Measurements from ENCODE around the gene YBX3.
"Not testable (repeated sequence)": the region's sequence is repeated elsewhere in the genome, so short reads cannot be mapped to it uniquely, and the experiment has no call there.

YBX3 gene

DNA sequence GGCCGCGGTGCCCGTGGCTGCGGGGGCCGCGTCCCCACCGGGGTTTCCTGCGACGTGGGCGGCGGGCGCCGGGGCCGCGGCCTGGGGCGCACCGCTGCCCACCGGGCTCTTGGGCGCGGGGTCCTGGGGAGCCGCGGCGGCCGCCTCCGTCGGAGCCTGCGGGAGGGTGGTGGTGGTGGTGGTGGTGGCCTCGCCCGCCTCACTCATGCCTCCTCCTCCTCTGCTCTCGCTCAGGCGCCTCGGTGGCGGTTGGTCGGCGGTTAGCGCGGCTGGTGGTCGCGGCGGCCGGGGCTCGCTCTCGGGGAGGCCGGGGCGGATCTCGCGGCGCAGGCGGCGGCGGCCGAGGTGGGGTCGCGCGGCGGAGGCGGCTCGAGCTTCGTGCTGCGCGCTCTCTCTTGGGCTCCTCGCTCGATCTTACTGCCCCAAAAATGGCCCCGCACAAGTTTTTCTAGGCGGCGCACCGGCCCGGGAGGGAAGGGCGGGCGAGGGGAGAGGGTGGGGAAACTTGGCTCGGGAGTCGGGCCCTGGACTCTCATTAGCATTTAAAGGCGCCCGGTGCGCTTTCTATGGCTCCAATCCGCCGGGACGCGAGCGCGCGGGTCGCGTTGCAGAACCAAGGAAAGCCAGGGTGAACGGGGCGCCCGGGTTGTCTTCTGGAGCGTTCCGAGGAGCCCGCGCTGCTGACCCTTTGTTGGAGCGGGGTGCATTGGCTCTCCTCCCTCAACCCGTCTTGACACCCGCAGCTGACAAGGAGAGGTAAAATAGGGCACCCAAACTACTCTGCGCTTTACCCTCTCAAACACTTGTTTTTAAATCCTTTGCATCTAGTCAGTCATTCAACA, at the start of gene YBX3:
TSS of gene YBX3 (minus strand) at position 419 of the 842 bp plus-strand sequence. CDS start at position 207, 212 bp downstream.
- peak; percentile 58 for DNase-seq

DNA sequence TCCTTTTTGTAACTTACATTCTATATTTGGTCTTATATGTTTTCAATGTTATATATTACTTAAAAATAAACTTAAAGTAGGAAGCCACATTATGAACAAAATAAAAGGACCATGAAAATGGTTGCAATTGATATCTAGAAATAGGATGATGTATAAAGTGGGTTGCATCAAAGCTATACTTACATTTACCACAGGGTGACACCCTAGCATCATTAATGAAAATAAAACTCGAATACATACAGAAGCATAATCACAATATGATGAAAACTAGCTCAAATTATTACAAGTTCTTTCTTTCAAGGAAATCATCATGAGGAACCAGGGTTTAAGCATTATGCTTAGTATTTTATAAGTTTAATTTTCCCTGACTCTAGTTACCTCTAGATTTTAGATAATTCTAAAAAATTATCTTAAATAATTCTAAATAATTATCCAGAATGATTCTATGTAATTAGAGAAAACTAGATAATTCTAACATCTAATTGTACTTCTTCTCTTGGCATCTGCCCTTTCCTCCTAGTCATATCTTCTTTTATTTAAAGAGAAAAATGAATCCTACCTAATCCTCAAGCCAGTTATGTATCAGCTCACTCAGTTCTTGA, 48.1 kb upstream of the YBX3 start:
- DNase-seq: no peak

DNA sequence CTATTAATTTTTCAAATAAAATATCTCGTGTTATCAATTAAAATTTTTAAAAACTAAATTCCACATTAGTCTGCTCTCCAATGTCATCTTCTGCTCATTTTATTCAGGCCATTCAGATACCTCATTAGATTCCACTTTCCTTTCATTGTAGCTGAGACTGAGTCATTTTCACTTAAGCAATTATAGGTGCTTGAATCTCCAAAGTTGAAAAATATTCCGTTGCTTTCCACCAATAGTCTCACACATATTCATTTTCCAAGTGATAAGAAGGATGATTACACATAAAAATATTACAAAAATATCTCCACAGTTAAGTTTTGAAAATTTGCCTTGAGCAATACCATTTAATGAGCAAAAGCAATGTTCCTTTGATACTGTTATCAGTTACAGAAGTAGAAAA, 36.5 kb upstream of the YBX3 start:
- no peak for DNase-seq

DNA sequence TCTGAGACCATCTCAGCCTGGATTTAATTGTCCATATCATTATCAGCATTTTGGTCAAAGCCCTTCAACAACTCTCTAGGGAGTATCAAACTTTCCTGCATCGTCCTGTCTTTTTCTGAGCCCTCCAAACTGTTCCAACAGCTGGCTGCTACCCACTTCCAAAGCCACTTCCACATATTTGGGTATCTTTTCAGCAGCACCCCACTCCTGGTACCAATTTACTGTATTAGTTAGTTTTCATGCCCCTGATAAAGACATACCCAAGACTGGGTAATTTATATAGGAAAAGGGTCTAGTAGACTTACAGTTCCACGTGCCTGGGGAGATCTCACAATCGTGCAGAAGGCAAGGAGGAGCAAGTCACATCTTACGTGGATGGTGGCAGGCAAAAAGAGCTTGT, 33.1 kb upstream of the YBX3 start:
- DNase-seq: no peak

DNA sequence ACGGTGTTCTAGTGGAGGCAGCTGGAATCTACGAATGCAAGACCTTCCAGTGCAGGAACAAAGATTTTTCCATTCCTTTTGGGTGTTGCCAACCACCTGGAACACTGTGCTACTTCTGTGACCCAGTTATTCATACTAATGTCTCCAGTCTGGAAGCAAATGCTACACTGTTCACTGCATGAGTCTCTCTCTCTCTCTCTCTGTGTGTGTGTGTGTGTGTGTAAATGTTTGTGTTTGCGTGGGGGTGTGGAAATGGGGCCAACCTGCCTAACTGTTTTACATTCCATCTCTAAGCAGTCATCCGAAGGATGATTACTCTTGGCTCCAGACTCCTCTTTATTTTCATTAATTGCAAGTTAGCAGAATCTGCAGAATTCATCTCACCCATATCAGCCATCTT, 29.9 kb upstream of the YBX3 start:
- DNase-seq: no peak

DNA sequence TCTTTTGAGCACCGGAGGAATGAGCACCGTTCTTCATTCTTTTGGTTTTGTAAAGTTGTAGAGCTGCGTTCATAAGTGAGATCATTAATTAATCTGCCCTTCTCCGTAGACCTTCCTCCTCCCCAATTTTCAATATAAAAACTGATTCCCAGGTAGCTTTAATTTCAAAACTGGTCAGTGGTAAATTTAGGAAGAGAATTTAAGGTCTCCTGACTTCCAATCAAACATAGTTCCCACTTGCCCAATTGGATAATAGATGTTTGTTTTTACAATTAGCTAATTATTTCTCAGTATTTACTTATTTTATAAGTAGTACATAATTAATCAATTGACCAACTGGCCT, 27.2 kb upstream of the YBX3 start:
- no peak for DNase-seq

DNA sequence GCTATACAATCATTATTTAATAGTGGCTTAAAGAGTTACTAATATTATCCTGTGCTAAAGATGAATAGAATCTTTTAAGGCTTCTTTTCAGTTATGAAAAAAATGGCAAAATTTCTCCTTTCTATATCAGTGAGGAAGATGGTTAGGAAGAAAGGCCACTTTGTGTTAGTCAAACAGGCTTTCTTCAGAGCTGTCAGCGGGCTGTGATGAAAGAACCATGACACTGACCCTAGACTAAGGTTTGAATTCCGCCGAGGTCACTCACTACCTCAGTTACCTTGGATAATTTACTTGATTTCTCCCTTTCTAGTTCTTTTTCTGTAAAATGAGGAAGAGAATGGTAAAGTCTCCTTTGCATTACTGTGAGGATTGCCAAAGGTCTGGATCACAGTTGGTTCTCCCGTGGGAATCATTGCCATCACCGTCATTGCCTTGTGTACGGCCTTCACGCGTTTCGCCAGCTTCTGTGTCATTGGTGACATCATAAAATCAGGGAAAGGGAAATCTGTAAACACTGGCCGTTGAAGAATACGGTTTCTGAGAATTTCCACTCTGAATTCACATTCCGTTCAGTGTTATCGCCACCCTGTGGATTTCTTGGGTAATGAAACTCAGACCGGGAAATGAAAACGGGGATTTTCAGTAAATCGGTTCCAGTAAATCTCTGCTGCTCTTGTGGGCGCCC, 26.7 kb upstream of the YBX3 start:
- peak; percentile 68 for DNase-seq

DNA sequence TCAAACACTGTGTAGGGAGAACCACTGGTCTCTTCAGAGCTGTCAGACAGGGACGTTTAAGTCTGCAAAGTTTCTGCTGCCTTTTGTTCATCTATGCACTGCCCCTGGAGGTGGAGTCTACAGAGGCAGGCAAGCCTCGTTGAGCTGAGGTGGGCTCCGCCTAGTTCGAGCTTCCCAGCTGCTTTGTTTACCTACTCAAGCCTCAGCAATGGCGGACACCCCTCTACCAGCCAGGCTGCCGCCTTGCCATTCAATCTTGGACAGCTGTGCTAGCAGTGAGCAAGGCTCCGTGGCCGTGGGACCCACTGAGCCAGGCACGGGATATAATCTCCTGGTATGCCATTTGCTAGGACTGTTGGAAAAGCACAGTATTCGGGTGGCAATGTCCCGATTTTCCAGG, 24.6 kb upstream of the YBX3 start:
- no peak for DNase-seq

DNA sequence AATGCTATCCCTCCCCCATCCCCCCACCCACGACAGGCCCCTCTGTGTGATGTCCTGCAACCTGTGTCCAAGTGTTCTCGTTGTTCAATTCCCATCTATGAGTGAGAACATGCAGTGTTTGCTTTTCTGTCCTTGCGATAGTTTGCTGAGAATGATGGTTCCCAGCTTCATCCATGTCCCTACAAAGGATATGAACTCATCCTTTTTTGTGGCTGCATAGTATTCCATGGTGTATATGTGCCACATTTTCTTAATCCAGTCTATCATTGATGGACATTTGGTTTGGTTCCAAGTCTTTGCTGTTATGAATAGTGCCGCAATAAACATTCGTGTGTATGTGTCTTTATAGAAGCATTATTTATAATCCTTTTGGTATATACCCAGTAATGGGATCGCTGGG, 20.3 kb upstream of the YBX3 start:
- not testable (repeated sequence) for DNase-seq

DNA sequence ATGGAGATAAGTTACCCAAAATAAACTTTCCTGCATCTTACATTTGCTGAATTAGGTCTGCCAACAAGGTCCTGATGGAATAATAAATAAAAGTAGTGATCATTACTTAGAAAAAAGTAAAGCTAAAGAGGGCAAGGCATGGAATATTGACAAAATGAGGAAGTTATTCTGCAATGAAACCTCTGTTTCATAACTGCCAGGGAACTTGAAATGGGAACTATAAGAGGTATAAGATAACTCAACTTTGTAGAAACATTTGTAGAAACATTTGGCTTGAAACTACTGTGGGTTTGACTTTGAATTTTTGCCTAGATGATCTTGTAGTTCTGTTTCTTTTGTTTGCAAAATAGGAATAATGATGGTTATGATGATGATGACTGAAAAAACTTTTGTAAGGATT, 18.7 kb upstream of the YBX3 start:
- DNase-seq: no peak

DNA sequence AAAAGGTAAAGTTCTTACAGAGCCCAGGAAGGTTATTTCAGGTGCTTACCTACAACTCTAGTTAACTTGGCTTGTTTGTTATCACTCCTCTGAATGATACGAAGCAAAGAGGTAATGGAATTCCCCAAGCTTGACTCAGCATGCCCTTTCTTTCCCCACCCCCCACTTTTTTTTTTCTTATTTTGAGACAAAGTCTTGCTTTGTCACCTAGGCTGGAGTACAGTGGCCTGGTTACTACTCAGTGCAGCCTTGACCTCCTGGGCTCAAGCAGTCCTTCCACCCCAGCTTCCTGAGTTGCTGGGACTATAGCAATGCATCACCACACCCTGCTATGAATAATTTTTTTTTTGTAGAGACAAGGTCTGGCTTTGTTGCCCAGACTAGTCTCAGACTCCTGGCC, 17.1 kb upstream of the YBX3 start:
- DNase-seq: no peak

DNA sequence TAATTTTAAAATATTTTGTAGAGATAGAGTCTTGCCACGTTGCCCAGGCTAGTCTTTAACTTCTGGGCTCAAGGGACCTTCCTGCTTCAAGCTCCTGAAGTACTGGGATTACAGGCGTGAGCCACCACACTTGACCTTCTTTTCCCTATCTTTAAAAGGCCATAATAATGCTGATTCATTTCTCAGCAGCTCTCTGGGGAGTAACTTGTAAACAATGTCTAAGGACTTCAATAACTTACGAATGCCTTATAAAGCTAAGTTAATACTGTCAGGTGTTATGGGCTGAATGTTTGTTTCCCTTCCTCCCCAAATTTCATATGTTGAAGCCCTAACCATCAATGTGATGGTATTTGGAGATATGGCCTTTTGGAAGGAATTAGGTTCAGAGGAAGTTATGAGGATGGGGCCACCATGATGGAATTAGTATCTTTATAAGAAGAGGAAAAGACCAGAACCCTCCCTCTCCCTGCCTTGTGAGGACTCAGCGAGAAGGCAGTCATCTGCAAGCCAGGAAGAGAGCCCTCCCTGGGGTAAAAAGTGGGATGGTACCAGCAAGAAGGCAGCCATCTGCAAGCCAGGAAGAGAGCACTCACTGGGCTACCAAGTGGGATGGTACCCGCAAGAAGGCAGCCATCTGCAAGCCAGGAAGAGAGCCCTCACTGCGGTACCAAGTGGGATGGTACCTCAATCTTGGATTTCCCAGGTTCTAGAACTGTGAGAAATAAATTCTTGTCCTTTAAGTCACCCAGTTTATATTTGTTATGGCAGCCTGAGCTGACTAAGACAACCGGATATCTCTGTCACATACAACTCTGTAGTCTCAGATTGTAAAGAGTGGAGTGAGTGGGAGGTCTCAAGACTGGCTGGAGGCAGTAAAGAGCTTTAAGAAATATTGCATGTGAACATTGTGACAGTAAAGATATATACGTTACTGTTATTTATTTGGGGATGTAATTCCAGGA, 16.3 kb upstream of the YBX3 start:
- DNase-seq: no peak

DNA sequence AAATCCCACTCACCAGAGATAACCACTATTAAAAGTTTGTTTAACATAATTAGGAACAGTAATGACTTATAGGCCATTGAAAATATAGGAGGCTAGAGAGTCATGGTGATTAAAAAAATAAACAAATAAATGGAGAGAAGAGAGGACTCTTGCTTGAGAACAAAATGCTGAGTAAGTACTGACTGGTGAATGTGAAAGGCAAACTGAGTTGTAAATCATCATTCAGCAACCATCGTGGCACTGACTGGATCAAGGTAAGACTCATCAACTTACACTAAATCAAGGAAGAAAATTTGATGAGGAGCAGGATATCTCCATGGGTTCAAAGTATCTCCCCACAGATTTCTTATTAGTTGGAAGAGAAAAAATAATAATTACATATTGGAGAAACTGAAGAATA, 14.1 kb upstream of the YBX3 start:
- no peak for DNase-seq

DNA sequence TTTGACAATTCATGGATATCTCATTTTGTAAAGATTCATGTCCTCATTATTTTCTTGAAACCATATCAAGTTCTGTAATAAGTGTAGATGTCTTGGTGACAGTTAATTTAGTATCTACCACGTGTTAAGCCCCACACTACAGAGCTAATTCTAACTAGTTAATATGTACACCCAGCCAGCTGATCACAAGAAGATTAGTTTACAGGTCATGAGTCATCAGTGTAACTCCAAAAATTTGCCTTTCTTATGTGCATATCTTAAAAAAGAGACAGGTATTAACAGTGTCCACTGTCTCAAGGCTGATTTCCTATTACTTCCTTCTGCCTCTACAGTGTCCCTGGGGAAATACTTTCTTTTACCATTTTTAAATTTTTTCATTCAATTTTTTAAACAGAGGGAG, 13.3 kb upstream of the YBX3 start:
- DNase-seq: no peak

DNA sequence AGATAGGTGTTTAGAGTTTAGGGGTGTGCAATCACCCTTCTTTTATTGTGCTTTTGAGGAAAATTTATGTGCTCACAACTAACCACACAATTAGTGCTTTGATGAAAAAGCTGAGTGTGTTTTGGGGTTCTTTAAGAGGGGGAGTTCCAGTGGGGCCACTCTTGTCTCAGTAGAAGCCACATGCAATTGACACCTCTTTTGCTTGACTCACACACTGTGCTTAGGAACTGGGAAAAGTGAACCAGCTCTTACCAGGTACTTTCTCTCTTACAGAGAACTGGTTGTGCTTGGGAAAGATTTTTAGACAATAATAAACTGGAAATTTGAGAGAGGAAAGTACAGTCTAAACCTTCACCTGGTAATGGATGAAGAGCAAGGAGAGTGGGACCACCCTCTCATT, 12.3 kb upstream of the YBX3 start:
- DNase-seq: no peak

DNA sequence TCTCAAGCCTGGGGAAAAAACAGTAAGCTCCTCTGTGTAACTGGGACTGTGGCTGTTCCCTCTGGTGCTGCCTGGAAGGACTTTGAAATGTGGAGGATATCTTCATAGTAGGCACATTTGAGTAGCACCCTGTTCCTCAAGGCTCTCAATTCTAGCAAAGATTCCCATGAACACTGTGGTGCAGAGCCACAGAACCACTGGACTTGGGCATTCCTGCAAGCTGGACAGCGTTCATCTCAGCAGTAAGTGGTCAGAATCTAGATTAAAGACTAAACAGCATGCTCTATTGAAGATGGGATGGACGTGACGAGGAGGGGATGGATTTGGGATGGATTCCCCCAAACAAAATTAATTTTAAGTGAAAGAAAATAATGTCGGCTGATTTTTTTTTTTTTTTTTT, 9.4 kb upstream of the YBX3 start:
- no peak for DNase-seq

DNA sequence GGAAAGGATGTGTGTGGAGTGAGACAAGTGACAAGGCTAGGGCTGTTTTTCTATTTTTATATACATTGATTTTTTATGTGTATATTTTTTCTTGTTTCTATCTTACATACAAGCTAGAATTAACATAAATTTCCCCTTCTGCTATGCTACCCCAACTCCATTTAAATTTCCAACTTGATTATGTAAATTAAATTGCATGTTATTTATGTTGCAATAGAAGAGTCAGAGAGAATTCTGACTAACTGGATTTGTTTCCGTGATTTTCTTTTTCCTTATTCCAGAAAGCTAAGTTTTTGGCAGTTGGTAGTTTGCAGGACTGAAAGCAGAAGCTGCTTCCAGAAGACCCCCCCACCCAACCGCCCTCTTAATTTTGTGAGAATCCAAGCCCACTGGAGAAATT, 8.9 kb upstream of the YBX3 start:
- DNase-seq: no peak

DNA sequence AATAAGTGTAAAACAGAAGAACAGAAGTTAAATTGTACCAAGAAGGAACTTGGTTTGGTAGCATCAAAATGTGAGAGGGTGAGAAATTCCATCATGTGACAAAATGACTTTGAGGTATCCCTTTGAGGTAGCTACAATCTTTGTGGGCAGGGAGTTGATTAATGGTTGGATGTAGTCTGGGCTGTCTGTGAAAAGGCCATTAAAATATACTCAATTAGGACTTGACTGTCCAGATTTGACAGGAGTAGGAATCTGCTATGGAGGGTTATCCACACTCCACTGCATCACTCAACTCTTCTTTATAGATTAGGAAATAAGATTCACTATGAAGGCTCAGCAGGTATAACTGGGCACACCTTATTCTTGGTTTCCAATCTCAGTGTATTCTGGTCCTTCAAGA, 7.4 kb upstream of the YBX3 start:
- no peak for DNase-seq

DNA sequence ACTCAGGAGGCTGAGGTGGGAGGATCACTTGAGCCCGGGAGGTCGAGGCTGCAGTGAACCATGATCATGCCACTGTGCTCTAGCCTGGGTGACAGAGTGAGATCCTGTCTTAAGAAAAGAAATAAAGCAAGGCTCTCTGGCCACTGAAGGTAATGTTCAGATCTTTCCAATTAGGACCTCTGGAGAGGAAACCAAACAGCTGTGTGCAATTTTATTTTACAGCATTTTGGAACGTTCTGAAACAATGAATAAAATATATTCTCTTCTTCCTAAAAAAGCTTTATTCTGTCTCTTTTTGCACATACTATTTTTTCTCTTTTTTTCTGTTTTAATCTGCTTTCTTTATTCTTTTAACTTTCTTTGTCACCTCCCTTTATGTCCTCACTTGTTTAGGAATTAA, 5.0 kb upstream of the YBX3 start:
- DNase-seq: no peak

DNA sequence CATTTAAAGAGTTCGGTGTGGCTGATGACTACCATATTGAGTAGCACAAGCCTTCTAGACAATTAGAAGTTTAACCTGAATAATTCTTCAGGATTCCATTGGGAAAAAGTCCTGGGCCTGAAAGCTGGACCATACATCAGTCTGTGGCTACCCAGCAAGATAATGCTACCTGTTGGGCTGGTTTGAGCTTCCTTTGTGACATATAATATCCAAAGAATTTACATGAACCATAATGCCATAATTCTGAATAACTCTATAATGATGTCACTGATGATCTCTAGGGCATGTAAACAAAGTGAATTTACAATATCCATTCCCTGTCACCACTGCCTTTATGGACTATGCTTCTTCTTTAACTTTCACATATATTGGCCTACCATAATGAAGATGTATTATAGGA, 3.8 kb upstream of the YBX3 start:
- DNase-seq: no peak

DNA sequence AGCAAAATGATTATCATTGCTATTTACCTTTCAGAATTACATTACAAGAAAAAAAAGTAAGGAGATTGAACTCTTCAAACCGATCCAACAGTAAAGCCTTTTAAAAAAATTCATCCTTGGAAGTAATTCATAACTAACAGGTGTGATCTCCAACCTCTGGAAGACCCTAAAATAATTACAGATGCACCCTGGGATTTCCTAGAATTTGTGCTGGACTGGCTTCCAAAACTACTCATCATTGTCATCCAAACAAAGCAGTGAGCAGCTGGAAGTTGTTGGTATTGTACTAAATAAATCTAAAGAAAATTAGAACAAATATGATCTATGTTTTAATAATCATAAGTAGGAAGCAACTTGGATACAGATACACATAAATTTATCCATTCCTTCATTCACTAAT, 1.9 kb upstream of the YBX3 start:
- DNase-seq: no peak

DNA sequence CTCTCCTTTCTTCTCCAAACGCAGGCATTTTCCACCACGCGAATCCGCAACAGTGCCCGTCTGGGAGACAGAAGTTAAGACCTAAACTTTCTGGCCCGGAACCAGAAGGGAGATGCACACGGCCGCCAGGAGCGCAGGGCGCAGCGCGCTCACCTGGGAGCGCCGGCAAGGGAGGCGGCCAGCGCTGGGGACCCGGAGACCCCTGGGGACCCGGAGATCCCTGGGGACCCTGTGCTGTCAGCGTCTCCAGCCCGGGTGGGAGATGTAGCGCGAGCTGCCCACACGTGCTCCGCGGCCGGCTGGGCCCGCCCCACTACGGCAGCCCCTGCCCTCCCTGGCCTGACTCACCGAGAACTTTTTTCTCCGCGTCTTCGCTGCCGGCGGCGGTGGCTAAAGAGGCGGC, 620 bp downstream of the YBX3 start:
- DNase-seq: no peak

Measured in NCI-H1048 (cell line).